SK-N-MC (cell line): ENCODE data around the gene CYBB.

Experiments used
- EZH2 ChIP-seq: fragments of 200-600 bp; sonication (generic); IDR thresholded peaks from one replicate; pipeline ENCODE4 v1.6.1; 2017; ENCODE audit warnings: antibody characterized with exemption
- FOXP2 ChIP-seq: optimal IDR thresholded peaks from 2 replicates; pipeline ENCODE3; 2011; ENCODE audit warnings: mild to moderate bottlenecking, moderate library complexity; ENCODE audit not compliant: insufficient read depth; ENCODE audit errors: extremely low read length, control extremely low read depth
- POLR2AphosphoS5 ChIP-seq: IDR thresholded peaks from 2 replicates; pipeline ENCODE4 v1.6.1; 2012; ENCODE audit warnings: mild to moderate bottlenecking, low read depth, low read length, borderline replicate concordance

DNA sequence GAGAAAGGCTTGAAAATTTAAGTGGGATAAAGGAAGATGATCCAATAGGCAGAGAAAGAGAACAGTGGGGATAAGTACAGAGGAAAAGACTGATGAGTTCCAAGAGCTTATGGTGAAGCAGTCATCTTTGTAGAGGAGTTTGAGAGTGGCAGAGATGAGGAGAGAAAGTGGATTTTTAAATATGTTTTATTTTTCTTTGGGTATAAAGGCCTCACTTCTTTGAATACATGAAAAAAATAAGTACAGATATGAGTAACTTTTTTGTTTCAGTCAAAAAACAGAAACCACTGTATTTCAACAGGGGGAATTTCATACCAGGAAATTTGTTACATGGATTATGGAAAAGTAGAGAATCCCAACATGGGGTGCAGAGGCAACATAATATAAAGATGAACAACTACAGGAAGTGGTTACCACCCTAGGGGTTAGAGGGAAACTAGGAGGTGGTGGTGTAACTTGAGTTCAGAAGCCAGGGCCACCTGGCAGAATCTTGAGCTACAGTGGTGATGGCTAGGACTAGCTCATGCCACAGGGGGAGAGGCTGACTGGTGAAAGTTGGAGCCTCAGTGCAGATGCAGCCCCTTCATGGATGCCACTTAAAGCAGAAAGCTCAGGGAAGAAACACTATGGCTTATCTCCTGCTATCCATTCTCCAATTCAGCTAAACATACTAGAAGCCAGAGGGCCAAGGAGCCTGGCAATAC, 3.4 kb upstream of the CYBB start:
- no peak for TF ChIP-seq POLR2AphosphoS5
- no peak for TF ChIP-seq EZH2
- TF ChIP-seq FOXP2, result no peak
